Fibroblast of peridontal ligament (primary cell): ENCODE measurements around the gene PAQR4.
"Not testable (repeated sequence)": the region's sequence is repeated elsewhere in the genome, so short reads cannot be mapped to it uniquely, and the experiment has no call there.

Experiments used
- DNase-seq: peaks from one replicate; pipeline ENCODE4 v3.0.0-alpha.2; 2010; ENCODE audit errors: extremely low read depth

PAQR4 gene

GRCh38 chr16:2968738-2969544 is at the start of gene PAQR4:
PAQR4 (plus strand) TSS chr16:2969348; CDS start chr16:2969675, 327 bp downstream.
- peak; percentile 65 for DNase-seq

DNA sequence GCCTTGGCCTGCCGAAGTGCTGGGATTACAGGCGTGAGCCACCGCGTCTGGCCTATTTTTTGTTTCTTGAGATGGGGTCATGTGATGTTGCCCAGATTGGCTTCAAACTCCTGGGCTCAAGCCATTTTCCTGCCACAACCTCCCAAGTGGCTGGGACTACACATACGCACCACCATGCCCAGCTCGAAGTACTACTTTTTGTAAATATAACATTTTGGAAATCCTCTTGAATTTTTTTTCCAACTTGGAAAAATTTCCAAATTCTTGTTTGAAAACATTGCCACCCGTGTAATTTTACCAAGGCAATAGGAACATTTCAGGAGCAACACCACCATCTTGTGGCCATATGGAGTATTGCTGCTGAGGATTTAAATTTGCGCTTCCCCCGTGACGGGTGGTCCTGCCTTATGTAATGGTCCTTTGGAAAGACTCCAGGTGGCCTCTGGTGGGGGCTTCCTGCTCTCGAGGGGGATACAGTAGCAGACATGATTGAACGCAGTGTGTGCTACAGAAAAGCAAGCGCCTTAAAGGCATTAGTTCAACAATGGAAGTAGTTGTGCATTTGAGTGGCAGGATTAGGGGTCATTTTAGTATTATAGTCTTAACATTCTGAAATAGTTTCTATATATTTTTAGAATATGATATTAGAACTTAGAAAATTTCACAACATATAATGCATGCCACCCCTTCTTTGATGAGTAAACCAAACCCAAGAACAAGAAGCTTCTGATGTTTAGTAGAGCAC is 49.5 kb upstream of the PAQR4 start:
- DNase-seq, result peak; percentile 93

GRCh38 chr16:2923481-2923880 is 45.7 kb upstream of the PAQR4 start:
- DNase-seq, result no peak

- no peak for DNase-seq
These were observed 44.0 kb upstream of the PAQR4 start for GRCh38 chr16:2924901-2925755.

DNA sequence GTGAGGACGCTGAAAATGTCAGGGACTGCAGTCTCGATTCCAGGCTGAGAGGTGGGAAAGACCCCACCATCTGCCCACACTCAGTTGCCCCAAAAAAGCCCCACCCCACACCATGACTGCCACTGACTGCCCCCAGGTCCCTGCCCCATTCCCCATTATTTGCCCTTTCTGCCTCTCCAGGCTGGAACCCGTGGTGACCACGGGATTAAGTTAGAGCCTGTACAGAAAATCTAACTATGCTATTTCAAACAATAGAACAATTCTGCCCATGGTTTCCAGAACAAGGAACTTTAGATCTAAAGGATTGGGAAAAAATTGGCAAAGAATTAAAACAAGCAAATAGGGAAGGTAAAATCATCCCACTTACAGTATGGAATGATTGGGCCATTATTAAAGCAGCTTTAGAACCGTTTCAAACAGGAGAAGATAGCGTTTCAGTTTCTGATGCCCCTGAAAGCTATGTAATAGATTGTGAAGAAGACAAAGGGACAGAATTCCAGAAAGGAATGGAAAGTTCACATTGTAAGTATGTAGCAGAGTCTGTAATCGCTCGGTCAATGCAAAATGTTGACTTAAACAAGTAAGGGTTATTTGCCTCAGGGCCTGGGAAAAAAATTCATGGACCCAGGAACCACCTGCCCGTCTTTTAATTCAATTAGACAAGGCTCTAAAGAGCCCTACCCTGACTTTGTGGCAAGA is 43.0 kb upstream of the PAQR4 start:
- no peak for DNase-seq

GRCh38 chr16:2926650-2926999 is 42.5 kb upstream of the PAQR4 start:
- DNase-seq, result no peak

- peak; percentile 91 for DNase-seq
These were observed 42.0 kb upstream of the PAQR4 start for GRCh38 chr16:2927010-2927646.

GRCh38 chr16:2928151-2928550 is 41.0 kb upstream of the PAQR4 start:
- DNase-seq, result not testable (repeated sequence)

DNA sequence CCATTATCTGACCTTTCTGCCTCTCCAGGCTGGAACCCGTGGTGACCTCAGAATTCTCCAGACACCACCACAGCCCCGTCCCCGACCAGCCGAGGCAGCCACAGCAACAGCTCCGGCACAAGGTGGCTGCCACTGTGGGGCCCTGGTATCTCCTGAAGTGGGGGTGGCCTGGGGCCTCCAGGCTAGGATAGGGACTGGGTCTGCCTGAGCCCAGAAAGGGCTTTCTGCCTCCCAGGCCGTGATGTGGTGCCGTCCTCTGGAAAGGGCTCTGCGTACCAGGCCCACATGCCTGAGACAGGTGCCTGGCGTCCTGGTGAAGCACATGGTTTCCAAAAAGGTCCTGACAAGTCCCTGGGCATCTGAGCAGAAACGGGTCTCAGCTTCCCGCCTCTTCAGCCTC is 40.4 kb upstream of the PAQR4 start:
- no peak for DNase-seq

GRCh38 chr16:2929693-2930092 is 39.5 kb upstream of the PAQR4 start:
- no peak for DNase-seq

DNA sequence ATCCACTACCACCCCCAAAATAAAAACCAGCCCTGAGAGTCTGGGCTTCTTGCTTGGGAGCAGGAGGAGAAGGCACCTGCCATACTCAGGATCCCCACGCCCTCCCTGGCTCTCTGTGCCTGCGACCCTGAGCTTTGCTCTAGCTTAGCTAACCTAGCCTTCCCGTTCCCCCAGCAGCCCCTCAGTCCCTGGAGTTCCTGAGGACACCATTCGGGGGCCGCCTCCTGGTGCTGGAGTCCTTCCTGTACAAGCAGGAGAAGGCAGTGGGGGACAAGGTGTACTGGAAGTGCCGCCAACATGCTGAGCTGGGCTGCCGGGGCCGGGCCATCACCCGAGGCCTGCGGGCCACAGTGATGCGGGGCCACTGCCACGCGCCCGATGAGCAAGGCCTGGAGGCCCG is 38.9 kb upstream of the PAQR4 start:
- no peak for DNase-seq

- not testable (repeated sequence) for DNase-seq
These were observed 37.8 kb upstream of the PAQR4 start for GRCh38 chr16:2931231-2931914.

GRCh38 chr16:2933136-2933535 is 36.0 kb upstream of the PAQR4 start:
- DNase-seq, result no peak

- no peak for DNase-seq
These were observed 35.4 kb upstream of the PAQR4 start for GRCh38 chr16:2933701-2934100.

GRCh38 chr16:2934450-2934849 is 34.7 kb upstream of the PAQR4 start:
- DNase-seq, result no peak

DNA sequence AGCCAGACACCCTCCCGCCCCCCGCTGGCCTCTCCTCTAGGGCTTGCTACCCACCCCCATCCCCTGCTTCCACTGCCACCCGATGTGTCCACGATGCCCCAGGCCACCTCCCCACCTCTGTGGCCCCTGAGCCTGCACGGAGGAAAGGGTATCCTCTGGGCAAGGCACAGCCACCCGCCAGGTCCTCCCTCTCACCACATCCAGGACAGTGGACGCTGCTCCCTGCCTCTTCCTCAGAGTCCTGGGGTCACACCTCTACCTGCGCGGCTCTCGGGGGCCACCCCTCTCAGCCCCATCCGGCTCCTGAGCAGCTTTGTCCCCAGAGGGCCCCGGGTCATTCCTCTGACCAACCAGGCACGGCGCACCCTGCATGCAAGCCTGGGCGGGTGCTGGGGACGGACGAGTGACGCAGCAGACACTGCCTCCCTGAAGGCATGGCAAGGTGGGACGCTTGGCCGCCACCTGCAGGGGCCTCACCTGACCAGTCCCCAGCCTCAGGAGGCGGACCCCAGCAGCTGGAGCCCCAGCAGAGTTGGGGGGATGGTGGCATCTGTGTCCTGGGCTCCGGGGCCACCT is 32.6 kb upstream of the PAQR4 start:
- DNase-seq, result no peak

DNA sequence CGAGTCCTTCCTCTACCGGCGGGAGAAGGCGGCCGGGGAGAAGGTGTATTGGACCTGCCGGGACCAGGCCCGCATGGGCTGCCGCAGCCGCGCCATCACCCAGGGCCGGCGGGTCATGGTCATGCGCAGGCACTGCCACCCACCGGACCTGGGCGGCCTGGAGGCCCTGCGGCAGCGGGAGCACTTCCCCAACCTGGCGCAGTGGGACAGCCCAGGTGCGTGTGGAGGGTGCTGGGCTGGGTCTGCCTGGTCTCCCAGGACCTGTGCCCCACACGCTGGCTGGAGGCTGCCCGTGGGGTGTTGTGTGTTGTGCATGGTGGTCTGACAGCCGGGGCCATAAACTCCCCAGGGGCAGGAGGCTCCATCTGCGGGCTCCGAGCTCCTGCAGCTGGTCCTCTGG is 32.0 kb upstream of the PAQR4 start:
- DNase-seq, result no peak

- no peak for DNase-seq
These were observed 30.9 kb upstream of the PAQR4 start for GRCh38 chr16:2938206-2938605.

GRCh38 chr16:2939968-2940367 is 29.2 kb upstream of the PAQR4 start:
- DNase-seq, result no peak

GRCh38 chr16:2942045-2942444 is 27.1 kb upstream of the PAQR4 start:
- DNase-seq, result no peak
